Right atrium auricular region (tissue), 2 donors: Measurements from ENCODE around the gene COL4A6. TPM values are rescaled to one million over a fixed set of nuclear protein-coding genes. Genes with fewer than 3 reads are reported as not detected.

Source experiments
- DNase-seq: peaks from one replicate; pipeline ENCODE4 v3.0.0-alpha.2; 2019; ENCODE audit warnings: low spot score
- H3K27ac ChIP-seq, 2 donors: fragments of 200-600 bp; sonication (generic); 1 replicate in 1 of 2; 2 replicates in 1 of 2; pipeline ENCODE4 v1.5.1; 2016 to 2019
- H3K27me3 ChIP-seq, 2 donors: fragments of 200-600 bp; sonication (generic); one replicate each; pipeline versions ENCODE4 v1.5.1 to v1.6.0; 2017 to 2019
- H3K36me3 ChIP-seq: fragments of 200-600 bp; sonication (generic); one replicate; pipeline ENCODE4 v1.5.1; 2016
- H3K4me1 ChIP-seq, 2 donors: fragments of 200-600 bp; sonication (generic); one replicate each; pipeline versions ENCODE4 v1.5.1 to v1.6.0; 2017 to 2019
- H3K4me3 ChIP-seq, 2 donors: fragments of 200-600 bp; sonication (generic); 1 replicate in 1 of 2; 2 replicates in 1 of 2; pipeline ENCODE4 v1.5.1; 2017 to 2019; ENCODE audit warnings: mild to moderate bottlenecking in 1 of 2, moderate library complexity in 1 of 2
- H3K9me3 ChIP-seq, 2 donors: fragments of 200-600 bp; sonication (generic); one replicate each; pipeline ENCODE4 v1.5.1; 2019
- total RNA-seq, 2 donors: library from RNA; depleted of rRNA; stranded (reverse); fragments of >200 nt; gene quantifications; one replicate each; pipeline ENCODE4 v1.1.0, GENCODE V29; 2016
- TF ChIP-seq, protein P1 (sequence below), 2 donors: fragments of 200-600 bp; sonication (generic); IDR thresholded peaks; one replicate each; pipeline ENCODE4 v1.5.1; 2019; ENCODE audit warnings: antibody characterized with exemption in 2 of 2

Gene COL4A6
- total RNA-seq, 2 donors from 2014 or later, result 4.6 to 17.7 TPM

GRCh38 chrX:108130889-108131288 lies 307.3 kb downstream of the COL4A6 start:
- no peak overlapping the region for H3K27ac ChIP-seq
- DNase-seq, result no peak

DNA sequence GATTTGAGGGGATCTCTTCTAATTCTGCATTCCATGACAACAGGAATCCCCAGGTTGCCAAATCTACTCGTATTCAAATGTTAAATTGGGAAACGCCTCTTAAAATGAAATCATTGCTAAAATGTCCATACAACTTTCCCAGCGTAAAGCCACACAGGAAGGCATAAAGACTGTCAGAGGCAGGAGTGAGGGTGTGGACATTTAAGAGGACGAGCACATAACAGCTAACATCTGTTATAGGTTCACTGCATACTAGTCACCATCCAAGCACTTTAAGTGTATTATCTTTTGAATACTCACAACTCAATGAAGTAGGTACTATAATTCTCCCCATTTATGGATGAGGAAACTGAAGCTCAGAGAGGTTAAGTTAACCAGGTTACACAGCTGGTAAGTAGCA lies 311.1 kb downstream of the COL4A6 start:
- TF ChIP-seq, protein P1, sequence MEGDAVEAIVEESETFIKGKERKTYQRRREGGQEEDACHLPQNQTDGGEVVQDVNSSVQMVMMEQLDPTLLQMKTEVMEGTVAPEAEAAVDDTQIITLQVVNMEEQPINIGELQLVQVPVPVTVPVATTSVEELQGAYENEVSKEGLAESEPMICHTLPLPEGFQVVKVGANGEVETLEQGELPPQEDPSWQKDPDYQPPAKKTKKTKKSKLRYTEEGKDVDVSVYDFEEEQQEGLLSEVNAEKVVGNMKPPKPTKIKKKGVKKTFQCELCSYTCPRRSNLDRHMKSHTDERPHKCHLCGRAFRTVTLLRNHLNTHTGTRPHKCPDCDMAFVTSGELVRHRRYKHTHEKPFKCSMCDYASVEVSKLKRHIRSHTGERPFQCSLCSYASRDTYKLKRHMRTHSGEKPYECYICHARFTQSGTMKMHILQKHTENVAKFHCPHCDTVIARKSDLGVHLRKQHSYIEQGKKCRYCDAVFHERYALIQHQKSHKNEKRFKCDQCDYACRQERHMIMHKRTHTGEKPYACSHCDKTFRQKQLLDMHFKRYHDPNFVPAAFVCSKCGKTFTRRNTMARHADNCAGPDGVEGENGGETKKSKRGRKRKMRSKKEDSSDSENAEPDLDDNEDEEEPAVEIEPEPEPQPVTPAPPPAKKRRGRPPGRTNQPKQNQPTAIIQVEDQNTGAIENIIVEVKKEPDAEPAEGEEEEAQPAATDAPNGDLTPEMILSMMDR (IDR thresholded peaks at IDR 0.05), result no peak
- no peaks in the 10 kb centered on the region for H3K9me3 ChIP-seq
- no peak for DNase-seq
- peaks cover 0 to 20% of the 10 kb centered on the region in 2 donors for H3K4me1 ChIP-seq
- no peaks in the 10 kb centered on the region for H3K27me3 ChIP-seq
- no peak overlapping the region for H3K4me3 ChIP-seq
- H3K27ac ChIP-seq, result no peak overlapping the region
- H3K36me3 ChIP-seq, result no peaks in the 10 kb centered on the region

More at GRCh38 chrX:108130889-108131288, 307.3 kb downstream of the COL4A6 start:
- H3K9me3 ChIP-seq, result no peaks in the 10 kb centered on the region
- TF ChIP-seq, protein P1 (IDR thresholded peaks at IDR 0.05), result no peak
- no peaks in the 10 kb centered on the region for H3K4me1 ChIP-seq
- peaks cover 15% of the 10 kb centered on the region for H3K36me3 ChIP-seq
- H3K4me3 ChIP-seq, result no peak overlapping the region
- no peaks in the 10 kb centered on the region for H3K27me3 ChIP-seq

- Histone ChIP-seq H3K4me1 (peaks cover 0 to 22% of the 10 kb centered on the region in 2 donors), H3K9me3 (no peaks in the 10 kb centered on the region), H3K36me3 (no peaks in the 10 kb centered on the region), H3K27me3 (no peaks in the 10 kb centered on the region), H3K27ac (no peak overlapping the region), H3K4me3 (no peak overlapping the region)
- TF ChIP-seq, protein P1 (IDR thresholded peaks at IDR 0.05), result no peak
- DNase-seq, result no peak
Measured at GRCh38 chrX:108126661-108127060, 311.6 kb downstream of the COL4A6 start.

DNA sequence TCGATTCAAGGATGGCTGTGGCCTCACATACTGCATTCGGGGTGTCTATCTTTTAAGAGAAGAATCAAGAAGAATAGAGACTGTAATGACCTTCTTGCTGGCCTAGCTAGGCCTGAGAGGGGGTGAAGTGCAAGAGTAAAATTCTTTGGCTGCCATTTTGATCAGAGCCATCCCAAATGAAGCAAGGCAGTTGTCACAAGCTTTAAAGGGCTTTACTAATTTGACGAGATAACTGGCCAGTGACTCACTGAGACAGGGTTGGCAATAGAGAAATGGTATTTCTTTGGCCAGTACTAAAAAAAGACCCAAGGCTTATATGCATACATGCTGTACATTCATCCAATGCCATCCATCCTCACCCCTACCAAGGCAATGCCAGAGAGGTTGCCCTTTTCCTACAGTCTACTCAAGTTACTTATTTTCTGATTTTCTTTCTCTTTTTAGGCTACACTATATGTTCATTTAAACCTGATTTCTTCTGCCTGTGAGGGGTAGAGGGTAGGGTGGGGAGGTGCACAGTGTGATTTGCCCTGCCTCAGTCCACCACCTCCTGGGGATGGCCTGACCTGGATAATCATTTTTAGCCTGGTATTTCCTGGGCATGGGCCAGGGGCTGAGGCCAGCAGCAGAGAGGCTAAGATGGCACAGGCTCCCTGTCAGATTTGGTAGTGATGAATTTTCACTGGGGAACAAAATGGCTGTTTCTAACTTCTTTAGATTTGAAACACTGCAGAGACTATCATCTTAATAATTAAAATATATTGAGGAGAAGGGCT lies 314.4 kb downstream of the COL4A6 start:
- H3K4me3 ChIP-seq, result no peak overlapping the region
- H3K36me3 ChIP-seq, result no peaks in the 10 kb centered on the region
- TF ChIP-seq, protein P1 (IDR thresholded peaks at IDR 0.05), result no peak
- DNase-seq, result no peak
- peak overlapping the region in 1 of 2 donors; percentile 12 for H3K27ac ChIP-seq
- no peaks in the 10 kb centered on the region for H3K9me3 ChIP-seq
- no peaks in the 10 kb centered on the region for H3K27me3 ChIP-seq
- H3K4me1 ChIP-seq, result peaks cover 0 to 31% of the 10 kb centered on the region in 2 donors

- no peaks in the 10 kb centered on the region for H3K27me3 ChIP-seq
- TF ChIP-seq, protein P1 (IDR thresholded peaks at IDR 0.05), result no peak
- no peaks in the 10 kb centered on the region for H3K9me3 ChIP-seq
- no peak for DNase-seq
- H3K27ac ChIP-seq, result peak overlapping the region in 1 of 2 donors; percentile 12
- no peak overlapping the region for H3K4me3 ChIP-seq
- H3K4me1 ChIP-seq, result peaks cover 0 to 31% of the 10 kb centered on the region in 2 donors
- H3K36me3 ChIP-seq, result no peaks in the 10 kb centered on the region
Measured at GRCh38 chrX:108122748-108123147, 315.5 kb downstream of the COL4A6 start.
